GM12872 (cell line): Measurements from ENCODE around the gene NPBWR2.

Experiments used
- TF ChIP-seq, protein P1 (sequence below): IDR thresholded peaks from 3 replicates; pipeline ENCODE4 v1.5.1; 2011; ENCODE audit warnings: low read depth, mild to moderate bottlenecking, low read length, moderate library complexity; ENCODE audit not compliant: insufficient read depth

Gene NPBWR2

DNA sequence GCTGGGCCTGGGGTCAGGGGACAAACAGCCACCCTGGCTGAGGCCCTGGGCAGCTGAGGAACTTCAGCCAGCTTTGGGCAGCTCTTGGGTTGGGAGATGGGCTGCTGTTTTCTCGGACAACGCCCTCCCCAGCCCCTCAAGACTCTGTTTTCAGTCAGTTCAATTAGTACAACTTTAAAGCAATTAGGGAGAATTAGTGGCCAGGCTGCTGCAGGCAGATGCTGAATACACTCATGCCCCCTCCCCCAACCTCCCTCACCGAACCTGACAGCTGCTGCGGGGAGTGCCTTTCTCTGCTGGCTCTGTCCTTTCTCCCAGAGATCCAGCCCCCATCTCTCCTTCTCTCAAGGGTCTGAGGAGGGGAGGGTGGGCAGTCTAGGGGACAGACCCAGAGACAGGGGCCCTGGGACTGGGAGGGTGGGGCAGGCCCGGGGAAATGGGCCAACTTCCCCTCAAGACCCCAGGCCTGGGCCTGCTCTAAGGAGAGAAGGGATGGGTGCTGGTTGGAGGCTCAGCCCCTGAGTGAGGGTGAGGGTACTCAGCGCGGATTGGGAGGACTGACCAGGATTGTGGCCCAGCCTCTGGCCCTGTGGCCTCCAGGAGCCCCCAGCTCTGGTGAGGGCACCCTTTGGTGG lies 39.1 kb upstream of the NPBWR2 start:
- TF ChIP-seq, protein P1, sequence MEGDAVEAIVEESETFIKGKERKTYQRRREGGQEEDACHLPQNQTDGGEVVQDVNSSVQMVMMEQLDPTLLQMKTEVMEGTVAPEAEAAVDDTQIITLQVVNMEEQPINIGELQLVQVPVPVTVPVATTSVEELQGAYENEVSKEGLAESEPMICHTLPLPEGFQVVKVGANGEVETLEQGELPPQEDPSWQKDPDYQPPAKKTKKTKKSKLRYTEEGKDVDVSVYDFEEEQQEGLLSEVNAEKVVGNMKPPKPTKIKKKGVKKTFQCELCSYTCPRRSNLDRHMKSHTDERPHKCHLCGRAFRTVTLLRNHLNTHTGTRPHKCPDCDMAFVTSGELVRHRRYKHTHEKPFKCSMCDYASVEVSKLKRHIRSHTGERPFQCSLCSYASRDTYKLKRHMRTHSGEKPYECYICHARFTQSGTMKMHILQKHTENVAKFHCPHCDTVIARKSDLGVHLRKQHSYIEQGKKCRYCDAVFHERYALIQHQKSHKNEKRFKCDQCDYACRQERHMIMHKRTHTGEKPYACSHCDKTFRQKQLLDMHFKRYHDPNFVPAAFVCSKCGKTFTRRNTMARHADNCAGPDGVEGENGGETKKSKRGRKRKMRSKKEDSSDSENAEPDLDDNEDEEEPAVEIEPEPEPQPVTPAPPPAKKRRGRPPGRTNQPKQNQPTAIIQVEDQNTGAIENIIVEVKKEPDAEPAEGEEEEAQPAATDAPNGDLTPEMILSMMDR: no peak

DNA sequence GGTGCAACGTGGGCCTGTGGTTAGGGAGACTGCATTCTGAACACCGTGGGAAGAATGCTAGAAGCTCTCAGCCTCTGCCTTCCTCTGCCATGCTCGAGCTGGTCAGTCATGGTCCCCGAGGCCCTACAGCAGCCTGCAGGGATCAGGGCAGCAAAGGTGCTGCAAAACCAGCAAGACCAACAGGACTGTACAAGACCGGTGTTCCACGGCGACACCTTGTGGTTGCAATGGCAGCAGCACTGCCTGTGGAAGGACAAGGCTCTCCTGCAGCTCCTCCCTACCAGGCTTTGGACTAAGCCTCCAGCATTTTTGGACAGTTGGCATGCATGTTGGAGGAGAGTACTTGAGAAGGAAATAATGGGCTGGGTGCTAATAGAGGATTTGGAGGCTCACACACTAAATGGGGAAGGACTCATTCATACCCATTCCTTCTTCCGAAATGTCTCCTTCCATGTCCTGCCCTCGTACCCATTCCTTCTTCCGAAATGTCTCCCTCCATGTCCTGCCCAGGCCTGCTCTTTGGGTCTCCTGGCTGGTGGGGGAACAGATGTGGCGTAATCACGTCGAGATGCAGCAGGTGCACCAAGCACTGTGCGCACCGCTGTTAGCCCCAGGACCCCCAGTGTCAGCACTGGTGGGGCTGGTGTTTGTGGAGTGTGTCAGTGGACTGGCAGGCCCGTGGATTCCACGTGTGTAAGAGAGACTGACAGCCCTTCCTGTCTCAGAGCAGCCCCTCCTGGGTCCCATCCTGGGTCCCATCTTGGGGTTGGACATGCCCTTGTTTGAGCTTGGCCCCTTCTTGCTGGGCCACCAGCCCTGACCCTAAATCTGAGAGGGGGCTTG lies 38.3 kb upstream of the NPBWR2 start:
- TF ChIP-seq, protein P1: peak; percentile 25; the same call in 1 of the 3 replicates

DNA sequence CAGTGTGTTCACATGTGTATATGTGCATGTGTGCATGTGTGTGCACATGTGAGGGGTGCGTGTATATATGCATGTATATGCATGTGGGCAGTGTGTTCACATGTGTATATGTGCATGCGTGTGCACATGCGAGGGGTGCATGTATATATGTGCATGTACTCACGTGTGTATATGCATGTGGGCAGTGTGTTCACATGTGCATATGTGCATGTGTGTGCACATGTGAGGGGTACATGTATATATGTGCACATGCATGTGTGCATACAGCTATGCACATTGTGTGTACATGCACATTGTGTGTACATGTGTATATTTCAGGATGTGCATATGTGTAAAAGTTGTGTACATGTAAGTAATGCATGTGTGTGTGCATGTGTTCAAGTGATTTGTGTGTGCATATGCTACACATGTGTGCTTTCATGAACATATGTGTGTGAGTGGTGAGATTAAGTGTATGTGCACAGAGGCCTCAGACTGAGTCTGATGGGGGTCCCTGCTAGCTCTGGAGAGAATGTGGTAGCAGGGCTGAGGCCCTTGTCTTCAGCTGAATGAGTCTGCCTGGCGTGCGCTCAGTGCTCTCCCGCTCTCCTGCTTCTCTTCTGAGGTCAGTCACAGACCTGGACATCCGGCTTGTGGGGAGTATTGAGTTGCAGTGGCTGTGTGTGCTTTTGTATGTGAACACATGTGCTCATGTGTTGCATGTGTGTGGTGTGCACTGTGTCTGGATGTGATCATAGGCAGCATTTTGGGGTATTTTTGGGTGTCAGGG lies 37.0 kb upstream of the NPBWR2 start:
- TF ChIP-seq, protein P1: no peak

DNA sequence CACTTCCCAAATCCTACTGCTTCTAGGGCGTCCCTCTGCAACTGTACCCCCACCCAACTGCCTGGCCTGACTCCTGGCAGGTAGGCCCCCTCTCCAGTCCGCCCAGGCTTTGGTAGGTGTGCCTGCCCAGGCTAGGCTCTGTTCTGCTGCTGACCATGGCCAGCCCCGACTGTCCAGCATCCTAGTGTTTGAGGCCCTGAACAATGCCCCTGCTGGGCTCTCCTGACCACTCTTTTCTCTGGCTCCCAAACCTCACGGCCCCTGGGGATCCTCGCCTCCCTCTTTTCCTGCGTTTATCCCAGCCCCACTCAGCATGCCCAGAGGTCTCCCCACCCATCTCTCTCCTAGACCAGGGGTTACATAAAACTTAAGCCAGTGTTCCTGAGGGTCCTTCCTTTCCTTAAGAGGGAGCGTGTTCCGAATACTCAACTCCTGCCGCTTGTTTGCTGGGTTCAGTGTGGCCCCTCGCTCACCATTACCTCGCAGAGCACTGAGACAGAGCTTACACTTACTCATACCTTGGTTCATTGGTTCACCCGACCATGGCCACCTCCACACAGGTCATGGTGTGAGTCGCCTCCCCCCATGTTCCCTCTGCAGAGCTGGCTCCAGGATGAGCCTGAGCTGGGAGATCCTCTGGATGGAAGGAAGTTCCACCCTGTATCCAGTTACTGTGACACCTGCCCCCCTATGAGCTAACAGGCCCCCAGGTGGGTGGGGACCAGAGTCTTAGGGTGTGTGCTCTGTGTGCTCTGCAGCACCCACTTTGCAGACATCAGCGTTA lies 35.8 kb upstream of the NPBWR2 start:
- TF ChIP-seq, protein P1: no peak

DNA sequence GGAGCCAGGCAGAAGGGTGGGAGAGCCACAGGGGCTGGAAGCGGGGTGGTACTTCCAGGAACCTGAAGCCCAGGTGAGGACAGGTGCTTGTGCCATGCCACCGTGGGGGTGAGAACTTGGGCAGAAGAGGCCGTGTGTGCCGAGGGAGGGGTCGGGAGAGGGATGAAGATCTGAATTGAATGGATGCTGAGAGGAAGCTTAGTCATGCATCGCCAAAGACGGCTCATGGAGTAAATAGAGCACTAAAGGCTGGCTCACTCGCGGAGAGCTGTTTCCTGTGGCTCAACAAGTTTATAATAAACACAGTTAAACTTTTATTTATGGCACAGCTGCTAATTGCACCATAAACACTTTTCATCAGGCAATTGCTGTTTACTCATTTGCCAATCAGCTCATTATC lies 35.2 kb upstream of the NPBWR2 start:
- TF ChIP-seq, protein P1: no peak

DNA sequence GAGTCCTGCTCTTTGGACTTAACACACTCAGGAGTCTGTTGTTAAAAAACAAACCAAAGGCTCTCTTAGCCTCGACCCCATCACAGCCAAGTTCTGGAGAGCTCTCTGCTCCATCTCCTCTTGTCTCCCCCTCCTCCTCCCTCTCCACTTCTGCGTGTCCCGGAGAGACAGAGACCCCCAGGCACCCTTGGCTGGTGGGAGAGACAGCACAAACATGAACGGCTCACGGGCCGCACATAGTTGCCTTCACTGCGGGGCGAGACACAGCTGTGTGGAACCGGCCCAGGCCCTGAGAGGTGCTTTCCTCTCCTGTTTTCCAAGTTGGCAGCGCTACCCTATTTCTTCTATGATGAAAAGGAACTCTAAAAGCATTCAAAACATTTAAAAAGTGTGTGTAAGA lies 33.6 kb upstream of the NPBWR2 start:
- TF ChIP-seq, protein P1: no peak
